NCI-H2227 treated with DMSO at 0.1 percent for 48 hours (cell line): ENCODE measurements around the gene TOP3A.
"Not testable (repeated sequence)": the region's sequence is repeated elsewhere in the genome, so short reads cannot be mapped to it uniquely, and the experiment has no call there.

ENCODE experiments used
- DNase-seq: peaks from one replicate; lab custom pipeline; 2025; lab: John Stamatoyannopoulos, UW

The TOP3A gene

DNA sequence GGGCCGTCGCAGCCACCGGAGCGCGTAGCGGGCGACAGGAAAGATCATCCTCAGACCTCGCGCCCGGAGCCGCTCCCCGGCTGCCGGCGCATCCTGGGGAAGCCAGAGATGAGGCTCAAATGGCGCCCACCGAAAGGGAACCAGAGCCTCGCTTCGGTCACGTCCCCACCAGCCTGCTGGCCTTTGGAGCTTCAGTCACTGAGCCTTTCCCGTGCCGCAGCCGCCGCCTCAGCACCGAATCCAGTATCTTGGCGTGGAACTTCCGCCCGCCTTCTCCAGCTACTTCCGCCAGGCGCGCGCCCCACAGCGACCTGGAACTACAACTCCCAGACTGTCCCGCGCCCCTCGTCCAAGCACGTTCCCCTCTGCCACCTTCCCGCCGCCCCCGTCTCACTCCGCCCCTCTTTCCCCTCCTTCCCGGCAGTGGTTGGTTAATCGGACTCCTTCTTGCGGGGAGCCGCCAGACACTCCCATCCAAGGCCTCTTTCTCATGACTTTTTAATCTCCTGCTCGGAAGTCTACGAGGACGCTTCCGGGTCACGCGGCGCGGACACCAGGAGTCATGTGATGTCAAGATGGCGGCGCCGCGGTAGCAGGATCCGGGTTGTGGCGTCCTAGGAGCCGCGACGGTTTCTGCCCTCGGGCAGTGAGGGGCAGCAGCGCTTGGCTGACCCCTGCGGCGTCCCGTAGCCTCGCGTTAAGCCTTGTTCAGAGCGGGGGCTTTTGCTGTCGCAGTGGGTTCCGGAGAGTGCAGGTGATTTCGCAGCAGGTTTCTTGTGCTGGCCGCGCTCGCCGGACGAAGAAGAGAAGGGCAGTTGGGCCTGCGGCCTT, at the start of gene TOP3A, which contains the start of gene SMCR8:
TSS of gene TOP3A (minus strand) at position 264 of the 831 bp plus-strand sequence. CDS start at position 48, 216 bp downstream.
TSS of gene SMCR8 (plus strand) at position 563 of the 831 bp plus-strand sequence. CDS start 497 bp downstream, outside the sequence.
- DNase-seq: peak; percentile 96

DNA sequence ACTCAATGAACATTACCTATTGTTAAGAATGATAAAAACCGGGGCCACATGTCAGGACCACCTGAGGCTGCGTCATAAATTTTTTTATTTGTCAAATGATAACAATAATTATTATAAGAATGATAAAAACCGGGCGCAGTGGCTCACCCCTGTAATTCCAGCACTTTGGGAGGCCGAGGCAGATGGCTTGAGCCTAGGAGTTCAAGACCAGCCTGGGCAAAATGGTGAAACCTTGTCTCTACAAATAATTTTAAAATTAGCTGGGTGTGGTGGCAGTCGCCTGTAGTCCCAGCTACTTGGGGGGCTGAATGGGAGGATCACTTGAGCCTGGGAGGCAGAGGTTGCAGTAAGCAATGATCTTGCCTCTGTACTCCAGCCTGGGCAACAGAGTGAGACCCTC, 49.4 kb upstream of the TOP3A start:
- no peak for DNase-seq

- peak; percentile 86 for DNase-seq
Measured at GRCh38 chr17:18363101-18364049, 48.6 kb upstream of the TOP3A start, which contains the start of gene SHMT1. TSS of gene SHMT1 (minus strand) at chr17:18363550. CDS start at chr17:18355981, 7,569 bp downstream.

- DNase-seq: no peak
Measured at GRCh38 chr17:18362698-18363100, 47.9 kb upstream of the TOP3A start.

GRCh38 chr17:18361837-18362697, 47.3 kb upstream of the TOP3A start:
- no peak for DNase-seq

- DNase-seq: no peak
Measured at GRCh38 chr17:18360518-18360917, 45.7 kb upstream of the TOP3A start.

GRCh38 chr17:18356624-18357023, 41.8 kb upstream of the TOP3A start:
- no peak for DNase-seq

- DNase-seq: no peak
Measured at GRCh38 chr17:18353541-18353940, 38.7 kb upstream of the TOP3A start.

GRCh38 chr17:18344021-18344420, 29.2 kb upstream of the TOP3A start:
- no peak for DNase-seq

DNA sequence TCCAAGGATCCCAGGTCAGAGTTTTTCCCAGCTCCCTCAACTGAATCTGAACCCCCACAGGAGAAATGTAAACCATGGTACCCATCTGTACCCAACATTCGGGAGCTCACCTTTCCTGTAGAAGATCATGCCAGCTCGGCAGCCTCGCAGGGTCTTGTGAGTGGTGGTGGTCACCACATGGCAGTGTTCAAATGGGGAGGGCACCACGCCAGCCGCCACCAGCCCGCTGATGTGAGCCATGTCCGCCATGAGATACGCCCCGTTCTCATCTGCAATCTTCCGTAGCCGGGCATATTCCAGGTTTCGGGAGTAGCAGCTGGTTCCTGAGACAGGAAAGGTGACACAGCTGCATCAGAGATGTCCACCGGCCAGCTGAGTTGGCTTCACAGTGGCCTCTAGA, 25.1 kb upstream of the TOP3A start:
- DNase-seq: no peak

DNA sequence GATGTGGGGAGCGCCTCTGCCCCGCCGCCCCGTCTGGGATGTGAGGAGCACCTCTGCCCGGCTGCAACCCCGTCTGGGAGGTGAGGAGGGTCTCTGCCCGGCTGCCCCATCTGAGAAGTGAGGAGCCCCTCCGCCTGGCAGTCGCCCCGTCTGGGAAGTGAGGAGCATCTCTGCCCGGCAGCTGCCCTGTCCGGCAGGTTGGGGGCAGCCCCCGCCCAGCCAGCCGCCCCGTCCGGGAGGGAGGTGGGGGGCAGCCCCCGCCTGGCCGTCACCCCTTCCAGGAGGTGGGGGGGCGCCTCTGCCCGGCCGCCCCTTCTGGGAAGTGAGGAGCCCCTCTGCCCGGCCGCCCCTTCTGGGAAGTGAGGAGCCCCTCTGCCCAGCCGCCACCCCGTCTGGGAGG, 23.4 kb upstream of the TOP3A start:
- not testable (repeated sequence) for DNase-seq

DNA sequence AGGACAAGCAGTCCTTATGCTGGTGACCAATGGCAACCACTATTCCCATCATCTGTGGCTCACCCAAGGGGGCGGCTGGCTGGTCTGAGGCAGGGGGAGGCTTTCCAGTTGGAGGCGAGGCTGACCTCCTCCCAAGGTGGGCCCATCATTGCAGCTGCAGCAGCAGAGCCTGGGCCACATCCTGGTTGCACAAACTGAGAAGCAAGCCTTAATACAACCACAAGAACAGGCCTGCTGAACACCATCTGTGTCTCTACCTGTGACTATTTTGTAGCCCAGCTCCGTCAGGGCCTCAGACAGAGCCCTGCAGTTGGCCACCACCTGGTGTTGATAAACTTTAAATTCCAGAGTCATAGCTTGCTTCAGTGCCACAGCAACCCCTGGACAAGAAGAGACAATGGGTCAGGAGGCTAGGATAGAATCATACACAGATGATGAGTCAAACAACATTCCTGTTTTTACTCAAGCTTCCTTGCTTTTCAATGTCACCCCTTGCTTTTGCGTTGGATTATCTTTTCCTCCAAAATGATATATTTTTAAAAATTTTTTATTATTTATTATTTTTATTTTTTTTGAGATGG, 18.2 kb upstream of the TOP3A start:
- DNase-seq: no peak

GRCh38 chr17:18331879-18332278, 17.1 kb upstream of the TOP3A start:
- no peak for DNase-seq

GRCh38 chr17:18328643-18329204, 13.9 kb upstream of the TOP3A start:
- no peak for DNase-seq

- DNase-seq: no peak
Measured at GRCh38 chr17:18327556-18327955, 12.8 kb upstream of the TOP3A start.

DNA sequence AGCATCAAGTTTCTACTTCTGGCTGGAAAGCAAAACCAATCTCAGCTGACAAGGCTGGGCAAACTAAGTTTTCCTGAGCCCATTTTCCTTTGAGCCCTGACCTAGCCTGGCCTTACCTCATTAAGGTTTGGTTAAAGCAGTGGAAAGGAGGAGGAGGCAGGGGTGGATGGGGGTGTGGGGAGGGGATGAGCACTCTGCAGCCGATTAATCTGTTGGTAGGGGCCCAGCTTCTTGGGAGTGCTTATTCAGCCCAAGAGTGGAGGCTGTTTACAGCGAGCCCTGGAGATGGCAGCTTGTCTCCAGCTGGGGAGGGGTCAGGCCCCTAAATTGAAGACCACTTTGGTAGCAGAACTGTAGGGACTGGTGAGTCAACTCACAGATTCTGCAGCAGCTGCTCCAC, 12.3 kb upstream of the TOP3A start:
- peak; percentile 23 for DNase-seq

DNA sequence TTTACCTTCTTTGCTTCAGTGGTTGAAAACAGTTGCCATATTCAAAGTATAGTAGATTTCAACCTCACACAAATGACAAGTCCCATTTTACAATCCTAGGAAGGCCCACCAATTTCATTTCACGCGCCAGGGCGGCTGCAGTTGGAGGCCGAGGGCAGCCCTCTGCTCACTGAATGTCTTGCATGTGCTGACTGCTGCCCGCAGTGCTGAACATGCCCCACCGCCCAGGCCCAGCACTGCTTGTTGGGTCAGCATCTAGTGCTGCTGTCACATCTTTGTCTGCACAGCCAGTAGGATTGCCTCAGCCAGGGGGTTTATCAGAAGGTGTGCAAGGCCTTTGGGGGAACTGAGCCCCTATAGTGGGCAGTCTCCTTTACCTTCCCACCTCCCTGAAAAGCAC, 11.8 kb upstream of the TOP3A start:
- no peak for DNase-seq

GRCh38 chr17:18326039-18326438, 11.2 kb upstream of the TOP3A start:
- no peak for DNase-seq

- DNase-seq: no peak
Measured at GRCh38 chr17:18324140-18325050, 9.6 kb upstream of the TOP3A start.
